ENCODE data around the gene GGT6. TPM values are rescaled to one million over a fixed set of nuclear protein-coding genes. Genes with fewer than 3 reads are reported as not detected.

Gene GGT6
- polyA plus RNA-seq, 1 donor (not counting 4 experiments of a cell fraction or from before 2014, with no cell fraction given): 0.93 TPM

GRCh38 chr17:4553669-4554068 lies 6.7 kb downstream of the GGT6 start:
- no peaks in the 10 kb centered on the region for H3K27me3 ChIP-seq (ENCODE audit: control insufficient read depth, extremely low read depth, insufficient read depth, low read length)
- peak overlapping the region; percentile 66 for H3K4me2 ChIP-seq (ENCODE audit: control insufficient read depth, extremely low read depth, insufficient read depth, low read depth, low read length)
- peaks cover under 1% of the 10 kb centered on the region for H4K20me1 ChIP-seq (ENCODE audit: control insufficient read depth, extremely low read depth, insufficient read depth, low read length)
- H3K9me3 ChIP-seq (ENCODE audit: control insufficient read depth, low read depth, low read length): no peaks in the 10 kb centered on the region
- H3K9me1 ChIP-seq (ENCODE audit: control insufficient read depth, extremely low read depth, insufficient read depth, low read length): no peaks in the 10 kb centered on the region
- no peak overlapping the region for H3K27ac ChIP-seq (ENCODE audit: control insufficient read depth, insufficient read depth, low read length)
- H2AFZ ChIP-seq (ENCODE audit: control insufficient read depth, low read length): no peak overlapping the region
- FAIRE-seq (no peak), DNase-seq (ENCODE audit: low read depth, low spot score) (no peak)
- TF ChIP-seq EZH2 (IDR thresholded peaks at IDR 0.05; ENCODE audit: low read length): no peak
- peaks cover 35 to 44% of the 10 kb centered on the region in 2 experiments for H3K36me3 ChIP-seq (ENCODE audit: control insufficient read depth in 2 of 2, extremely low read depth in 1 of 2, insufficient read depth in 2 of 2, low read length in 2 of 2)
- peaks cover 32% of the 10 kb centered on the region for H3K79me2 ChIP-seq (ENCODE audit: control insufficient read depth, insufficient read depth, low read length)
- H3K9ac ChIP-seq (ENCODE audit: control insufficient read depth, extremely low read depth, insufficient read depth, low read length): peak overlapping the region; percentile 90
- H3K4me3 ChIP-seq (ENCODE audit: control insufficient read depth in 2 of 3, extremely low read depth in 1 of 3, insufficient read depth in 2 of 3, low read depth in 1 of 3, low read length in 3 of 3): peak overlapping the region; percentile 90 to 96 (median 94)
- dilution Hi-C loops (cut with MboI; ENCODE audit: extremely low pct_ligation_motif_present, low sequenced_read_pairs): no loop called here
- H3K4me1 ChIP-seq (ENCODE audit: control insufficient read depth, extremely low read depth, insufficient read depth, low read length): peaks cover 17% of the 10 kb centered on the region

- H3K4me2 ChIP-seq (ENCODE audit: control insufficient read depth, extremely low read depth, insufficient read depth, low read depth, low read length): no peak overlapping the region
- peaks cover 51 to 54% of the 10 kb centered on the region in 2 experiments for H3K36me3 ChIP-seq (ENCODE audit: control insufficient read depth in 2 of 2, extremely low read depth in 1 of 2, insufficient read depth in 2 of 2, low read length in 2 of 2)
- peaks cover 17% of the 10 kb centered on the region for H3K4me1 ChIP-seq (ENCODE audit: control insufficient read depth, extremely low read depth, insufficient read depth, low read length)
- no peak overlapping the region for H3K4me3 ChIP-seq (ENCODE audit: control insufficient read depth in 2 of 3, extremely low read depth in 1 of 3, insufficient read depth in 2 of 3, low read depth in 1 of 3, low read length in 3 of 3)
- H3K9ac ChIP-seq (ENCODE audit: control insufficient read depth, extremely low read depth, insufficient read depth, low read length): no peak overlapping the region
- DNase-seq (ENCODE audit: low read depth, low spot score): no peak
- H3K9me1 ChIP-seq (ENCODE audit: control insufficient read depth, extremely low read depth, insufficient read depth, low read length): no peaks in the 10 kb centered on the region
- no peak for FAIRE-seq
- peaks cover 32% of the 10 kb centered on the region for H3K79me2 ChIP-seq (ENCODE audit: control insufficient read depth, insufficient read depth, low read length)
- H3K9me3 ChIP-seq (ENCODE audit: control insufficient read depth, low read depth, low read length): no peaks in the 10 kb centered on the region
- H4K20me1 ChIP-seq (ENCODE audit: control insufficient read depth, extremely low read depth, insufficient read depth, low read length): peaks cover 7% of the 10 kb centered on the region
- dilution Hi-C loops (cut with MboI; ENCODE audit: extremely low pct_ligation_motif_present, low sequenced_read_pairs): no loop called here
- H2AFZ ChIP-seq (ENCODE audit: control insufficient read depth, low read length): no peak overlapping the region
- no peaks in the 10 kb centered on the region for H3K27me3 ChIP-seq (ENCODE audit: control insufficient read depth, extremely low read depth, insufficient read depth, low read length)
- TF ChIP-seq CTCF (optimal IDR thresholded peaks at IDR 0.05 in 1 of 3, IDR thresholded peaks at IDR 0.05 in 1 of 3, conservative IDR thresholded peaks at IDR 0.05 in 1 of 3; ENCODE audit: extremely low read depth in 1 of 3, insufficient read depth in 2 of 3, low read length in 3 of 3): no peak
- no peak for TF ChIP-seq EZH2 (IDR thresholded peaks at IDR 0.05; ENCODE audit: low read length)
- no peak overlapping the region for H3K27ac ChIP-seq (ENCODE audit: control insufficient read depth, insufficient read depth, low read length)
These were observed 8.4 kb downstream of the GGT6 start for GRCh38 chr17:4551796-4552525.

Measured in keratinocyte (primary cell).